ENCODE results near the gene CRNKL1. TPM values are rescaled to one million over a fixed set of nuclear protein-coding genes. Genes with fewer than 3 reads are reported as not detected.

The CRNKL1 gene
- total RNA-seq, 1 experiment from 2014 or later = 20.4 TPM

DNA sequence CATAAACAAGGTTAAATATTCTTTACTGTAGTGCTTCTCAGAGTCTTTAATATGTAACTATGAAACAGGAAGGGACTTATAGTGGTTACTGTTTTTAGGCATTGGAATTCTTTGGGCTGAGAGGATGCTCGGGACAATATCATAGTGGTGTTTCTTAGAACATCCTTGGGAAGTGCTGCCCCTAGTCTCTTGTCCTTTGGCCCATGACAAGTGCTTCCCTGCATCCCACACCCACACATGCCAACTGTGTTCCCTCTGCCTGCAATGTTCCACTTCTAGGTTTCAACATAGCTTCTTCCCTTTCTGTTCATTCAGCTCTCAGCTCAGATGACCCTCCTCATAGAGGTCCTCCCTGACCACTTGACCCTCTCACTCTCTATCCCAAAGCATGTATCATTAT lies 37.7 kb upstream of the CRNKL1 start:
- BruUV-seq (replicated peaks) = no TSS peak
- DNase-seq (ENCODE audit: low read depth, low spot score) = no peak
- no peaks in the 10 kb centered on the region for H3K9me3 ChIP-seq (ENCODE audit: control insufficient read depth in 1 of 2, insufficient read depth in 1 of 2, low read depth in 1 of 2, low read length in 2 of 2)
- no peak overlapping the region for H3K4me3 ChIP-seq (replicated peaks in 1 of 2; ENCODE audit: low read depth in 1 of 2, low read length in 2 of 2)
- ChIA-PET CTCF (no interaction called here), POLR2A (interaction anchor here (0.7 kb wide), 1 partner anchor 764 kb away, joined by 3 read pairs; no protein-coding TSS in a partner anchor), RAD21 (ENCODE audit: low non-redundant PET in 1 of 2, low total read pairs in 2 of 2, uncharacterized antibody in 2 of 2, unreplicated experiment in 2 of 2) (no interaction called here)
- no peak overlapping the region for H3K9ac ChIP-seq (ENCODE audit: low read length)
- no peaks in the 10 kb centered on the region for H3K9me2 ChIP-seq (ENCODE audit: insufficient read depth)
- TF ChIP-seq YY1 (IDR thresholded peaks at IDR 0.05; ENCODE audit: extremely low read depth, insufficient replicate concordance, low read depth, low read length) = no peak
- no peak for TF ChIP-seq ELF1 (IDR thresholded peaks at IDR 0.05; ENCODE audit: borderline replicate concordance, low read depth)
- no peak for TF ChIP-seq SIN3A (IDR thresholded peaks at IDR 0.05; ENCODE audit: low read depth)
- TF ChIP-seq ZFX (IDR thresholded peaks at IDR 0.05) = no peak
- no peak for TF ChIP-seq RAD21 (IDR thresholded peaks at IDR 0.05; ENCODE audit: low read depth)
- no peak for TF ChIP-seq SP1 (IDR thresholded peaks at IDR 0.05; ENCODE audit: low read depth)
- TF ChIP-seq, protein P1, sequence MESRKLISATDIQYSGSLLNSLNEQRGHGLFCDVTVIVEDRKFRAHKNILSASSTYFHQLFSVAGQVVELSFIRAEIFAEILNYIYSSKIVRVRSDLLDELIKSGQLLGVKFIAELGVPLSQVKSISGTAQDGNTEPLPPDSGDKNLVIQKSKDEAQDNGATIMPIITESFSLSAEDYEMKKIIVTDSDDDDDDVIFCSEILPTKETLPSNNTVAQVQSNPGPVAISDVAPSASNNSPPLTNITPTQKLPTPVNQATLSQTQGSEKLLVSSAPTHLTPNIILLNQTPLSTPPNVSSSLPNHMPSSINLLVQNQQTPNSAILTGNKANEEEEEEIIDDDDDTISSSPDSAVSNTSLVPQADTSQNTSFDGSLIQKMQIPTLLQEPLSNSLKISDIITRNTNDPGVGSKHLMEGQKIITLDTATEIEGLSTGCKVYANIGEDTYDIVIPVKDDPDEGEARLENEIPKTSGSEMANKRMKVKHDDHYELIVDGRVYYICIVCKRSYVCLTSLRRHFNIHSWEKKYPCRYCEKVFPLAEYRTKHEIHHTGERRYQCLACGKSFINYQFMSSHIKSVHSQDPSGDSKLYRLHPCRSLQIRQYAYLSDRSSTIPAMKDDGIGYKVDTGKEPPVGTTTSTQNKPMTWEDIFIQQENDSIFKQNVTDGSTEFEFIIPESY (IDR thresholded peaks at IDR 0.05; ENCODE audit: extremely low read depth, insufficient replicate concordance, low read length) = no peak
- TF ChIP-seq POLR2A (IDR thresholded peaks at IDR 0.05; ENCODE audit: borderline replicate concordance, extremely low read depth, insufficient read depth, insufficient read length) = no peak
- TF ChIP-seq TCF7L2 (IDR thresholded peaks at IDR 0.05; ENCODE audit: borderline replicate concordance, extremely low read depth, insufficient read depth, insufficient read length) = no peak
- TF ChIP-seq, protein P2, sequence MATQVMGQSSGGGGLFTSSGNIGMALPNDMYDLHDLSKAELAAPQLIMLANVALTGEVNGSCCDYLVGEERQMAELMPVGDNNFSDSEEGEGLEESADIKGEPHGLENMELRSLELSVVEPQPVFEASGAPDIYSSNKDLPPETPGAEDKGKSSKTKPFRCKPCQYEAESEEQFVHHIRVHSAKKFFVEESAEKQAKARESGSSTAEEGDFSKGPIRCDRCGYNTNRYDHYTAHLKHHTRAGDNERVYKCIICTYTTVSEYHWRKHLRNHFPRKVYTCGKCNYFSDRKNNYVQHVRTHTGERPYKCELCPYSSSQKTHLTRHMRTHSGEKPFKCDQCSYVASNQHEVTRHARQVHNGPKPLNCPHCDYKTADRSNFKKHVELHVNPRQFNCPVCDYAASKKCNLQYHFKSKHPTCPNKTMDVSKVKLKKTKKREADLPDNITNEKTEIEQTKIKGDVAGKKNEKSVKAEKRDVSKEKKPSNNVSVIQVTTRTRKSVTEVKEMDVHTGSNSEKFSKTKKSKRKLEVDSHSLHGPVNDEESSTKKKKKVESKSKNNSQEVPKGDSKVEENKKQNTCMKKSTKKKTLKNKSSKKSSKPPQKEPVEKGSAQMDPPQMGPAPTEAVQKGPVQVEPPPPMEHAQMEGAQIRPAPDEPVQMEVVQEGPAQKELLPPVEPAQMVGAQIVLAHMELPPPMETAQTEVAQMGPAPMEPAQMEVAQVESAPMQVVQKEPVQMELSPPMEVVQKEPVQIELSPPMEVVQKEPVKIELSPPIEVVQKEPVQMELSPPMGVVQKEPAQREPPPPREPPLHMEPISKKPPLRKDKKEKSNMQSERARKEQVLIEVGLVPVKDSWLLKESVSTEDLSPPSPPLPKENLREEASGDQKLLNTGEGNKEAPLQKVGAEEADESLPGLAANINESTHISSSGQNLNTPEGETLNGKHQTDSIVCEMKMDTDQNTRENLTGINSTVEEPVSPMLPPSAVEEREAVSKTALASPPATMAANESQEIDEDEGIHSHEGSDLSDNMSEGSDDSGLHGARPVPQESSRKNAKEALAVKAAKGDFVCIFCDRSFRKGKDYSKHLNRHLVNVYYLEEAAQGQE (IDR thresholded peaks at IDR 0.05; ENCODE audit: low read depth) = no peak
- no peak overlapping the region for H3K4me2 ChIP-seq (ENCODE audit: low read length)
- H3K36me3 ChIP-seq (ENCODE audit: control insufficient read depth in 1 of 2, insufficient read depth in 2 of 2, low read length in 2 of 2) = no peaks in the 10 kb centered on the region
- intact Hi-C loops (cut with micrococcal nuclease) = no loop called here
- H4K20me1 ChIP-seq (ENCODE audit: insufficient read depth) = no peaks in the 10 kb centered on the region
- H3K79me2 ChIP-seq (ENCODE audit: insufficient read depth, low read length) = no peaks in the 10 kb centered on the region
- no peak for ATAC-seq
- no peak overlapping the region for H2AFZ ChIP-seq (ENCODE audit: low read depth, low read length, poor library complexity, severe bottlenecking)
- no peaks in the 10 kb centered on the region; the same call in 1 of the 2 replicates for H3K27me3 ChIP-seq (ENCODE audit: insufficient read depth, low read length)
- no peaks in the 10 kb centered on the region for H3K4me1 ChIP-seq (ENCODE audit: control insufficient read depth in 1 of 2, insufficient read depth in 2 of 2, low read length in 2 of 2)
- no peak overlapping the region for H3K27ac ChIP-seq (ENCODE audit: low read depth, low read length)
